Left renal cortex interstitium (tissue), 4 donors: ENCODE data around the gene DHX29. TPM values are rescaled to one million over a fixed set of nuclear protein-coding genes. Genes with fewer than 3 reads are reported as not detected.
A peak's percentile ranks its signal among the peaks of the same experiment; 100 is the strongest.

Source experiments
- DNase-seq, 4 donors: peaks; one replicate each; pipeline ENCODE4 v3.0.0-alpha.2; 2013; ENCODE audit warnings: low read depth in 4 of 4, low spot score in 2 of 4, missing footprints in 1 of 4
- polyA plus RNA-seq, 4 donors: library from polyadenylated mRNA; unstranded; fragments of 120-200 nt; gene quantifications; one replicate each; pipeline ENCODE4 v1.2.1, GENCODE V29; 2013; ENCODE audit not compliant: insufficient read length in 4 of 4

The DHX29 gene
- polyA plus RNA-seq, 4 donors: 37.2 to 48.3 (median 41.2) TPM

DNA sequence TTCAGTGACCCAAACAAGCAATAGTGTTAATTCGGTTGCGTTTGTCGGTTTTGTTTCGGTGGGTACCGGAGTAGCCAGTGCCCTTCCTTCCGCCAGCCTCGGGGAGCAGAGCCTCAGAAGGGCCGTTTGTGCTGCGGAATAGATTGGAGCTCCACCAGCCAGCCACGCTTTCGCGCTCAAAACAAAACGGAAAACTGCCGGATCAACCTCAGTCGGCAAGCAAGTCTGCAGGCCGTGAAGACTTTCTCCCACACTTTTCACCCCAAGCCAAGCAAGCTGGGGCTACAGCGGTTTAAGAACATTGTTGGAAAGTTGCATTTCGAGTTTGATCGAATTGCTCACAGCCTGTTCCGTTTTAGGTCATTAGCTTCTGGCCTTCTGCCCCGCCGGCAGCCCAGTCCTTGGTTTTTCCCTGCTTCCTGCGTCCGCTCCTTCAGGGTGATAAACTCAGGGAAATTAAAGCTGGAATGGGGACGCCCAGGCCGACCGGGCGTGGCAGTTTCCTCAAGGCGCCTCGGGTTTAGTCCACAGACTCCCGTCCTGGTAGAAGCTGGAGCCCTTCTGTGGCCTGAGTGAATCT is 73.3 kb downstream of the DHX29 start:
- no peak for DNase-seq

DNA sequence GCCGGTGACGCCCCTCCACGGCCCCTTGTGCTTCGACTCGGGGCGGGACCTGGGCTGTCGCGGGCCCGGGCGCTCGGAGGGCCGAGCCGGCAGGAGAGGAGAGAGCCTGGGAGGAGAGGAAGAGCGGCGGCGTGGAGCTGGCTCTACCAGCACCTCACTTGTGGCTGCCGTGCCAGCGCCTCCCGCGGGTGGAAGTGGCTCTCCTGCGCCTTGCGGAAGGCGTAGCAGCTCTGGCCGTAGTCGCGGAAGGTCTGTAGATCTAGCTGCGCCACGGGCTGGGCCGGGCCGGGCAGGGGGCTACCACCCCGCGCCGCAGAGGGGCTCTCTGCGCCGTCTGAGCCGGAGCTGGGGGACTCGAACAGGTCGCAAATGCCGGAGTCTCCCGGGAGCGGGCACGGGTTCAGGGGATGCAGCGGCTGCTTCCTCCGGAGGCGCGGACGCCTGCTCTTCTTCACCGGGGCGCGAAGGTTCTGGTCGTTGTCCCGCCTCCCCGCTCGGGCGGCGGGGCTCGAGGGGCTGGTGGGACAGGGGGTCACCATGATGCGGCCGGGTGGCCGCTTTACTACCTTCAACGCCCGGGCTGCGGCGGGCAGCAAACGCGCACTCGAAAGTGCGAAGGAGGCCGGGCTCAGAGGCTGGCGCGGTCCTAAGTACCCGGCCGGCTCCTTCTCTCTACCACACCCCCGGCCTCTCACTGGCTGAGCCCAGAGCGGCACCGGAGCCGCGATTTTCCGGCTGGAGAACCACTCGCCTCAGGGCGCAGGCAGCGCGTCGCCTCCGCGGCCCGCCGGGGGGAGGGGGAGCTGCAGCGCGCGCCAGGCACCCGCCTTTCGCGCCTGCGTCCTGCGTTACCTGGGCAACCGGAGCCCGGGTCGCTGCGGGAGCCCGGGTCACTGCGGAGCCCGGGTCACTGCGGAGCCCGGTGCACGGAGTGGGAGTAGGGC is 74.2 kb downstream of the DHX29 start, which contains the start of gene CCNO:
Gene CCNO (minus strand): TSS at position 624 of the 944 bp plus-strand sequence. CDS start 85 bp downstream, at position 539.
- peak in 1 of 4 donors; percentile 52 for DNase-seq

GRCh38 chr5:55232271-55232984 is 75.1 kb downstream of the DHX29 start:
- DNase-seq: no peak

GRCh38 chr5:55231919-55232270 is 75.6 kb downstream of the DHX29 start:
- DNase-seq: no peak

- no peak for DNase-seq
Measured at GRCh38 chr5:55231029-55231918, 76.2 kb downstream of the DHX29 start.

DNA sequence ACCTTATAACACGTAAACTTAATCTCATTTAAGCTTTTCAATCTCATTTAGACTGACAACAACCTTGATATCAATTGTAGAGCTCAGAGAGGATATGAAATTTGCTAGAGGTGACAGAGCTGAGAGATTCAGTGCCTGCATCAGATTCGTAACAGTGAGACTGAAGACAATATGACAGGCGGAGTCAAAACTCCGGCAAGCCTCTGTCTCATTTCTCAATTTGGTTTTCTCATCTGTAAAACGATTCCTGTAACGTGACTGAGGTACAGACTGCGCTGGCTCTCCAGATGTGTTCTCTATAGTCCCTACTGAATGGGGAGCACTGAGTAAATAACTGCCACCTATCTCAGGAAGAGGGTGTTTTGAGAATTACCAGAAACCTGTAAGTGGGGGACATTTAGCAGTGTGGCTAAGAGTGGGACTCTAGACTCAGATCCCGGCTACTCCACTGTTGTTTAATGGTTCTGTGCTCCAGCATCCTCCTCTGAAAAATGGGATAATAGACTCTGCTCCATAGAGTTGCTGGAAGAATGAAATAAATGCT is 77.3 kb downstream of the DHX29 start:
- no peak for DNase-seq

DNA sequence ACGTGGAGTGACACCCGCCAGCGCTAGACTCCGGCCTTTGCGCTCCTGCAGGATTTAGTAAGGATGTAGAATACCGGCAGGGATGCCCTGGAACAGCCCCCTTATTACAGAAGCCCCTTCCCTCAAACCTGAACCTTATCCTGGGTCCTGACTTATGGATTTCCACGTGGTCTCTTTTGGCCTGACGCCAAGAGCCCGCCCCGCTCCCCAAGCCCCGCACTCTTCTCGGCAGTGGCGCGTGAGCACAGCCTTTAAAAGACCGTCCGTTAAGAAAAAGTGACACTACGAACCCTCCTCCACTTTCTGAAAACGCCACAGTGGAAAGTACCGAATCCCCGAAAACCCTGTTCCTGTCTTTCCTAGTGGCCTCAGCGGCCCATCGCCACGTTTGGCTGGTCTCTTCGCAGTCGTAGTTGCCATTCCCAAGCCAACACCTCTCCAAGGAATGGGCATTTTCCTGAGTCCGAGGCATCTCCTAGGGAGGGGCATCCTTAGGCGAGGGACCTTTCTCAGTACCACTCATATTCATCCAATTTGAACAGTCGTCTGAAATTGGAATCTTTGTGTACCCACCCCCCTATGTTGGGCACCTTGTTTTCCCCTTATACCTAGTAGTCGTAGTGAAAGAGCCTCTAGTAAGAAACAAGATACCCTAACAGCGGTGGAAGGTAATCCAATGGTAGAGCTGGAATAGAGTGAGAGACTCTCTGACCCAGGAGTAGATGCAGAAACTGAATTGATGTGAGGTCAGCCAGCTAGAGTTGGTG is 79.6 kb downstream of the DHX29 start:
- DNase-seq: no peak

DNA sequence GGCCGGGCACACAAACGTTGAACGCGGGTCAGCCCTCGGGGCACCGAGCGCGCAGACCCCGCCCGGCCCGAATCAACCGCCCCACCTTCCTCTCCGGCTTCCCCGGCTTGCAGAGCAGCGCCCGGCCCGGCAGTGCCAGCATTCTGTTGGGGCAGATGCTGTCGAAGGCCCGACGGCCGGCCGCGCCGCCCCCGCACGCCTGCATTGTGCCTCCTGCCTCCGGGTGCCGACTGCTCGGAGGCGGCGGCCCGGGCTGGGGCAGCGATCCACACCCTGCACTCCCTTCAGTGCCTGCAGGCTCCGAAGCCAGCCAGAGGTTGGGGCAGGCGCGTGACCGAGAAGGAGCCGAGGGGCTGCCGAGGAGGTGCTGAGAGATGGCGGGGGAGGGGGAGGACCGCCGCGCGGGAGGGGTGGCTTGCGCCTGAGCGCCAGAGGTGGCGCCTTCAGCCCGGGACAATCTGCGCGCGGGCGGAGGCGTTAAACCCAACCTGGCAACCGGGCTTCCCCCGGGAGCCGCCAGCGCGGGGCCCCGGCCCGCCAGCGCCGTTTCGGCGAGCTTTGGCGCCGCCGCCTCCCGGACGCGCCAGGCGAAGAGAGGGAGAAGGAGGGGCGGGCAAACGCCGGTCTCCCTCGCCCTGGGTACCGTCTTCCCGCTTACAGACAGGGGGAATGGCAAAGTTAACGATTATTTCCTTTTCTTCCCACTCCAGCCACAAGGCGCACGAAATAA is 80.4 kb downstream of the DHX29 start, which contains the start of gene MCIDAS:
Gene MCIDAS (minus strand): TSS at position 382 of the 730 bp plus-strand sequence. CDS start 177 bp downstream, at position 205.
- no peak for DNase-seq

GRCh38 chr5:55226027-55226933 is 81.2 kb downstream of the DHX29 start:
- DNase-seq: no peak

- no peak for DNase-seq
Measured at GRCh38 chr5:55225346-55225745, 82.1 kb downstream of the DHX29 start.

DNA sequence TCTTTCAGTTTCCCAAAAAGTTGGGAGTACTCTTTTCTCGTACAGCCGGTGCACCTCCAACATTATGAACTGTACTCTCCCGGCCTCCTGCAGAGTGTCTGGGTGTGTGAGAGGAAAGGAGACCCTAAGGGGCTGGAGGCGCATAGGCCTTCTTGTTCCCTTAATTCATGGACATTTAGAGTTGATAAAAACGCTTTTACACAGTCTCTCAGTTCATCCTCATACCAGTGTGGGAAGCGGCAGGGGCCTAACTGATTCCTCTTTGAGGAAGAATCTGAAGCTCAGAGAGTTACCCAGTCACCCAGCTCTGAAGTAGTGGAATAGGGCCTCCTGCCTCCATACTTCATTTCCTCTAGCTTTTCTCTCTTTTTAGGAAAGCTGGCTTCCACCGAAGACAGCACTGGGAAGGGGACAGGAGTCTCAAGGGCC is 83.7 kb downstream of the DHX29 start:
- no peak for DNase-seq

GRCh38 chr5:55222985-55223811 is 84.3 kb downstream of the DHX29 start:
- no peak for DNase-seq

DNA sequence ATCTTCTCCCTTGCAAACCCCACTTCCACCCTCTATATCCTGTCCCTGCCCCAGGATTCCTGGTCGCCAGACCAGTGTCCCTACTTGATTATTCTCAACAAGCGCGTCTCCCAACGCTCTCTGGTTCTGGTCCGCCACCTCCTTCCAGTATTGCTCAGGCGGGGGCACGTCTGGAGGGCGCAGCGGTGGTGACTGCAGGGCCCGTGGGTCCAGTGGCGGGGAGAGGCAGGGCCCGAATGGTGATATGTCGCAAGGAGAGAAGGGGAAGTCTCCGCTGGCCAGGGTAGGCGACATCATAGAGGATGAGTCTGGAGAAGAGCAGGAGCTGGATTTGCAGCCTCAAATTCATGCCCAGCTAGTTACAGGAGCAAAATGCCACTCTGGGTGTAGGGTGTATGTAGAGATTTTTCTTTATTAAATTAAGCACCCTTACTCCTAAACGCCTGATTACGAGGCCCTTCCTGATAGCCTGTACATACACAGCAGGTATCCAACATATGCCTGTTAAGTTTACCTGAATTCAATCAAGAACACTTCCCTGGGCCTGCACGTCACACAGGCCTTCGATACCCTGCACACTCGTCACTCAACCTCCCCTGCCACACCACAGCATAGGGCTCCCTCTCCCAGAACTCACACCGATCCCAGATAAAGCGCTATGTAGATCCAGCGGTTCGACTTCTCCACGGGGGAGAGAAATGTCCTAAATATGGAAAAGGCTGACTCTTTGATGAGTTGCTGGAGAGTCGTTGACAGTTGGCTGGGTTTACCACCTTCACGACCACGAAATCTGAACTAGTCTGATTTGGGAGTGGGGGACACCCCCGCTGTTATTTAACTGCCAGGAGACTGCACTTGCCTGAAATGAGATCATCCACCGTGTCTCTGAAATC is 85.2 kb downstream of the DHX29 start:
- DNase-seq: no peak

GRCh38 chr5:55220433-55221185 is 86.9 kb downstream of the DHX29 start:
- no peak for DNase-seq

GRCh38 chr5:55219770-55220169 is 87.7 kb downstream of the DHX29 start:
- no peak for DNase-seq
